C4-2B (cell line): ENCODE data around the gene PLPPR2.
"Not testable (repeated sequence)": the region's sequence is repeated elsewhere in the genome, so short reads cannot be mapped to it uniquely, and the experiment has no call there.

Source experiments
- CTCF ChIP-seq: fragments of 450-650 bp; conservative IDR thresholded peaks from 2 replicates; pipeline ENCODE4 v1.5.1; 2017; ENCODE audit warnings: mild to moderate bottlenecking
- ZFX ChIP-seq: fragments of 450-650 bp; IDR thresholded peaks from 2 replicates; pipeline ENCODE4 v1.6.1; 2017

DNA sequence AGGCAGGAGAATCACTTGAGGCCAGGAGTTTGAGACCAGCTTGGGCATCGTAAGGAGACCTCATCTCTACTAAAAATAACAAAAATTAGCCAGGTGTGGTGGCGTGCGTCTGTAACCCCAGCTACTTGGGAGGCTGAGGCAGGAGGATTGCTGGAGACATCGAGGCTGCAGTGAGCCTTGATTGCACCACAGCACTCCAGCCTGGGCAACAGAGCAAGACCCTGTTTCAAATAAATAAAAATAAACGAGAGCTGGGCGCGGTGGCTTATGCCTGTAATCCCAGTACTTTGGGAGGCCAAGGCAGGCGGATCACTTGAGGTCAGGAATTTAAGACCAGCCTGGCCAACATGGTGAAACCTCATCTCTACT is 15.1 kb upstream of the PLPPR2 start:
- not testable (repeated sequence) for TF ChIP-seq CTCF, ZFX
